Measurements from ENCODE around the gene NLRP10. TPM values are rescaled to one million over a fixed set of nuclear protein-coding genes. Genes with fewer than 3 reads are reported as not detected.

Gene NLRP10
- total and polyA plus RNA-seq, 2 of the 13 experiments (the other 11 are each of a cell fraction or from before 2014, with no cell fraction given): not detected

DNA sequence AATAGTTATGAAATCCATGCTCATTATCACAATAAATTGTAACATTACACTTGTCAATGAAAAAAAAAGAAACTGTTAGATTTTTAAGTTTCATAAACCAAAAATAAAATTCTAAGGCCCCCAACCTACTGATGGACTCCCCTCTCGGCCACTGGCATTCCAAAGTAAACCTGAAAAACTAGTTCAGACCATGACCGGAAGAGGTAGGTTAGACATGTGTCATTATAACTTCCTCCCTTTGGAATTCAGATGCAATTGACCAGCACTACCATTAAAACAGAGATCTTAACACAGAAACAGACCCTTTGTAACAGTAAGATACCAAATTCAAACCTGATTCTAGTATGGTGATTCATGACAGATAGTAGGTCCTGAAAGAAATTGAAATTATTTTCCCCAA, 47.1 kb downstream of the NLRP10 start (continued):
- TF ChIP-seq, protein P1, sequence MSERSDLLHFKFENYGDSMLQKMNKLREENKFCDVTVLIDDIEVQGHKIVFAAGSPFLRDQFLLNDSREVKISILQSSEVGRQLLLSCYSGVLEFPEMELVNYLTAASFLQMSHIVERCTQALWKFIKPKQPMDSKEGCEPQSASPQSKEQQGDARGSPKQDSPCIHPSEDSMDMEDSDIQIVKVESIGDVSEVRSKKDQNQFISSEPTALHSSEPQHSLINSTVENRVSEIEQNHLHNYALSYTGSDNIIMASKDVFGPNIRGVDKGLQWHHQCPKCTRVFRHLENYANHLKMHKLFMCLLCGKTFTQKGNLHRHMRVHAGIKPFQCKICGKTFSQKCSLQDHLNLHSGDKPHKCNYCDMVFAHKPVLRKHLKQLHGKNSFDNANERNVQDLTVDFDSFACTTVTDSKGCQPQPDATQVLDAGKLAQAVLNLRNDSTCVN (CRISPR knock-in tag; IDR thresholded peaks at IDR 0.05; ENCODE audit: borderline replicate concordance): no peak
- TF ChIP-seq, protein P2, sequence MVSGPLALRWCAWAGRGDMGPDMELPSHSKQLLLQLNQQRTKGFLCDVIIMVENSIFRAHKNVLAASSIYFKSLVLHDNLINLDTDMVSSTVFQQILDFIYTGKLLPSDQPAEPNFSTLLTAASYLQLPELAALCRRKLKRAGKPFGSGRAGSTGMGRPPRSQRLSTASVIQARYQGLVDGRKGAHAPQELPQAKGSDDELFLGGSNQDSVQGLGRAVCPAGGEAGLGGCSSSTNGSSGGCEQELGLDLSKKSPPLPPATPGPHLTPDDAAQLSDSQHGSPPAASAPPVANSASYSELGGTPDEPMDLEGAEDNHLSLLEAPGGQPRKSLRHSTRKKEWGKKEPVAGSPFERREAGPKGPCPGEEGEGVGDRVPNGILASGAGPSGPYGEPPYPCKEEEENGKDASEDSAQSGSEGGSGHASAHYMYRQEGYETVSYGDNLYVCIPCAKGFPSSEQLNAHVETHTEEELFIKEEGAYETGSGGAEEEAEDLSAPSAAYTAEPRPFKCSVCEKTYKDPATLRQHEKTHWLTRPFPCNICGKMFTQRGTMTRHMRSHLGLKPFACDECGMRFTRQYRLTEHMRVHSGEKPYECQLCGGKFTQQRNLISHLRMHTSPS (CRISPR knock-in tag; IDR thresholded peaks at IDR 0.05; ENCODE audit: low read depth): no peak
- no peak for TF ChIP-seq ZSCAN25 (CRISPR knock-in tag; IDR thresholded peaks at IDR 0.05)
- TF ChIP-seq JARID2 (CRISPR knock-in tag; IDR thresholded peaks at IDR 0.05; ENCODE audit: insufficient replicate concordance): no peak

Small RNA genes within 50 kb of the gene (small RNA-seq; reads per million reads assigned to genes)
- gene COX6CP5 (ENCODE audit: insufficient read depth in 2 of 3, insufficient read length in 3 of 3, low read depth in 2 of 3, low replicate concordance in 1 of 3): 0 reads per million in 3 experiments

Other genes starting within 250 kb of the NLRP10 start
- not detected in 2 replicates for gene OR5P2, start 168.5 kb downstream of the NLRP10 start, total RNA-seq (2016; rRNA removed; fragmentation: Illumina TruSeq; extraction: Trizol)
- not detected in 2 replicates for gene OR5P2, start 168.5 kb downstream of the NLRP10 start, polyA plus RNA-seq (2011; rRNA removed)
- not detected in 2 replicates for gene OR5P3, start 134.6 kb downstream of the NLRP10 start, total RNA-seq (2016; rRNA removed; fragmentation: Illumina TruSeq; extraction: Trizol)
- not detected in 2 replicates for gene OR5P3, start 134.6 kb downstream of the NLRP10 start, polyA plus RNA-seq (2011; rRNA removed)
- gene OR10A6, start 34.2 kb downstream of the NLRP10 start, total RNA-seq (2016; rRNA removed; fragmentation: Illumina TruSeq; extraction: Trizol): not detected in 2 replicates
- not detected in 2 replicates for gene OR10A6, start 34.2 kb downstream of the NLRP10 start, polyA plus RNA-seq (2011; rRNA removed)
- gene OR10A3, start 23.7 kb downstream of the NLRP10 start, total RNA-seq (2016; rRNA removed; fragmentation: Illumina TruSeq; extraction: Trizol): not detected in 2 replicates
- gene OR10A3, start 23.7 kb downstream of the NLRP10 start, polyA plus RNA-seq (2011; rRNA removed): not detected in 2 replicates
- 187 and 191 TPM in 2 replicates for gene EIF3F, start 21.9 kb upstream of the NLRP10 start, total RNA-seq (2016; rRNA removed; fragmentation: Illumina TruSeq; extraction: Trizol)
- 95.1 and 109 TPM in 2 replicates for gene EIF3F, start 21.9 kb upstream of the NLRP10 start, polyA plus RNA-seq (2011; rRNA removed)
- 5.4 and 5.6 TPM in 2 replicates for gene TUB, start 115.8 kb upstream of the NLRP10 start, total RNA-seq (2016; rRNA removed; fragmentation: Illumina TruSeq; extraction: Trizol)
- 4.3 and 4.8 TPM in 2 replicates for gene TUB, start 115.8 kb upstream of the NLRP10 start, polyA plus RNA-seq (2011; rRNA removed)
- gene RIC3, start 203.6 kb upstream of the NLRP10 start, total RNA-seq (2016; rRNA removed; fragmentation: Illumina TruSeq; extraction: Trizol): not detected in 2 replicates
- gene RIC3, start 203.6 kb upstream of the NLRP10 start, polyA plus RNA-seq (2011; rRNA removed): not detected in 2 replicates